Lower leg skin (tissue), 3 donors: Measurements from ENCODE around the gene HDAC9.

Source experiments
- POLR2A ChIP-seq, 2 donors: fragments of 450-650 bp; IDR thresholded peaks; one replicate each; pipeline ENCODE4 v1.6.1; 2016 to 2017; ENCODE audit warnings: antibody characterized with exemption in 2 of 2, mild to moderate bottlenecking in 1 of 2, moderate library complexity in 1 of 2
- TF ChIP-seq, protein P1 (sequence below), 3 donors: fragments of 450-650 bp; IDR thresholded peaks; one replicate each; pipeline ENCODE4 v1.5.1; 2016; ENCODE audit warnings: antibody characterized with exemption in 3 of 3, mild to moderate bottlenecking in 3 of 3, moderate library complexity in 2 of 3

DNA sequence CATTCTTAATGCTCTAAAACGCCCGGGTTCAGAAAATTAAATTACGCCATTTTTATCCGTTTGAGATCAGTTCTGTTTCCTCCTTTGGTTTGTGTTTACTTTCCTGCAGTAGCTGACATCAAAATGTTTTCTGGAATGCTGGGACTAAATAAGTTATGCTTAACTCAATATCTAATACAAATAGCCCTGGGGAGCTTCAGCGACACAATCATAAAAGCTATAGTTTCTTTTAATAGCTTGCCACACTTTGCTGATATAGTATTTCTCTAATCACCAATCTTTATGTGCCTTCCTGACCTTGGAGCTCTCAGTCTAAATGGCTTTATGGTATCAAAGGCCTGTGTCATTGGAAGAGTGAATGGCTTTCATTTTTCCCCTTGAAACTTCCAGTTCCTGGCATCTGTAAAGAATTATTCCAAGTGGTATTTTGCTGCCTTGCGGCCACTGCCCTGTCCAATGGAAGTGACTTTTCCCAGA lies 202.7 kb downstream of the HDAC9 start:
- TF ChIP-seq, protein P1, sequence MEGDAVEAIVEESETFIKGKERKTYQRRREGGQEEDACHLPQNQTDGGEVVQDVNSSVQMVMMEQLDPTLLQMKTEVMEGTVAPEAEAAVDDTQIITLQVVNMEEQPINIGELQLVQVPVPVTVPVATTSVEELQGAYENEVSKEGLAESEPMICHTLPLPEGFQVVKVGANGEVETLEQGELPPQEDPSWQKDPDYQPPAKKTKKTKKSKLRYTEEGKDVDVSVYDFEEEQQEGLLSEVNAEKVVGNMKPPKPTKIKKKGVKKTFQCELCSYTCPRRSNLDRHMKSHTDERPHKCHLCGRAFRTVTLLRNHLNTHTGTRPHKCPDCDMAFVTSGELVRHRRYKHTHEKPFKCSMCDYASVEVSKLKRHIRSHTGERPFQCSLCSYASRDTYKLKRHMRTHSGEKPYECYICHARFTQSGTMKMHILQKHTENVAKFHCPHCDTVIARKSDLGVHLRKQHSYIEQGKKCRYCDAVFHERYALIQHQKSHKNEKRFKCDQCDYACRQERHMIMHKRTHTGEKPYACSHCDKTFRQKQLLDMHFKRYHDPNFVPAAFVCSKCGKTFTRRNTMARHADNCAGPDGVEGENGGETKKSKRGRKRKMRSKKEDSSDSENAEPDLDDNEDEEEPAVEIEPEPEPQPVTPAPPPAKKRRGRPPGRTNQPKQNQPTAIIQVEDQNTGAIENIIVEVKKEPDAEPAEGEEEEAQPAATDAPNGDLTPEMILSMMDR (IDR thresholded peaks at IDR 0.05): no peak
- no peak for TF ChIP-seq POLR2A (IDR thresholded peaks at IDR 0.05)
